T-cell (primary cell): ENCODE measurements around the gene ERF. TPM values are rescaled to one million over a fixed set of nuclear protein-coding genes. Genes with fewer than 3 reads are reported as not detected.

ENCODE experiments used
- ATAC-seq, 4 experiments: fragments of 200-7000 bp in 3 of 4; fragments of 150-1000 bp in 1 of 4; cut with Tn5 transposase; replicated peaks in 1 of 4; 1 replicate in 3 of 4; 2 replicates in 1 of 4; pipeline ENCODE4 v1.10.0; 2021; ENCODE audit warnings: moderate library complexity in 3 of 4, mild to moderate bottlenecking in 2 of 4, moderate number of reproducible peaks in 1 of 4
- CTCF ChIA-PET, 2 donors: fragments of 300-600 bp; sonication (Branson Sonifier 250); formaldehyde crosslinking; loops; one replicate each; lab custom pipeline; 2022; ENCODE audit warnings: antibody characterized with exemption in 2 of 2; lab: Charles Lee
- POLR2A ChIA-PET, 2 donors: fragments of 300-600 bp; sonication (Branson Sonifier 250); formaldehyde crosslinking; loops; one replicate each; lab custom pipeline; 2022; ENCODE audit warnings: antibody characterized with exemption in 2 of 2; lab: Charles Lee
- DNase-seq, 35 experiments: peaks; one replicate each; pipeline versions ENCODE4 v3.0.0 to v3.0.0-alpha.2; 2013 to 2023
- H3K27ac ChIP-seq: one replicate; pipeline ENCODE4 v1.5.1; 2013; ENCODE audit warnings: low read length
- H3K27me3 ChIP-seq, 2 experiments: replicated peaks in 1 of 2; 1 replicate in 1 of 2; 2 replicates in 1 of 2; pipeline versions ENCODE4 v1.6.1 to v1.7.0; 2013; ENCODE audit warnings: low read length in 1 of 2, mixed read lengths in 1 of 2; ENCODE audit not compliant: control insufficient read depth in 2 of 2, insufficient read depth in 2 of 2; ENCODE audit errors: extremely low read depth in 1 of 2
- H3K36me3 ChIP-seq, 2 donors: 1 replicate in 1 of 2; 2 replicates in 1 of 2; pipeline versions ENCODE4 v1.6.1 to v1.7.0; 2013; ENCODE audit warnings: low read length in 1 of 2; ENCODE audit not compliant: control insufficient read depth in 2 of 2, insufficient read depth in 1 of 2; ENCODE audit errors: extremely low read depth in 1 of 2
- H3K4me1 ChIP-seq, 2 experiments: 1 replicate in 1 of 2; 2 replicates in 1 of 2; pipeline versions ENCODE4 v1.6.1 to v1.7.0; 2013; ENCODE audit warnings: low read length in 2 of 2, mixed read lengths in 1 of 2; ENCODE audit not compliant: insufficient read depth in 2 of 2, control insufficient read depth in 1 of 2; ENCODE audit errors: extremely low read depth in 1 of 2
- H3K4me3 ChIP-seq, 2 donors: 1 replicate in 1 of 2; 2 replicates in 1 of 2; pipeline versions ENCODE4 v1.5.1 to v1.7.0; 2013; ENCODE audit warnings: mild to moderate bottlenecking in 2 of 2, low read length in 1 of 2, moderate library complexity in 1 of 2; ENCODE audit not compliant: control insufficient read depth in 1 of 2; ENCODE audit errors: extremely low read depth in 1 of 2
- H3K9me3 ChIP-seq: 2 replicates; pipeline ENCODE4 v1.7.0; 2013
- H3K27ac Mint-ChIP-seq, 2 donors: one replicate each; pipeline ENCODE4 v1.8.0; 2020 to 2021; ENCODE audit warnings: mild to moderate bottlenecking in 2 of 2, mixed read lengths in 2 of 2
- H3K27me3 Mint-ChIP-seq, 2 donors: one replicate each; pipeline ENCODE4 v1.8.0; 2021 to 2022; ENCODE audit warnings: mixed read lengths in 2 of 2
- H3K36me3 Mint-ChIP-seq: one replicate; pipeline ENCODE4 v1.8.0; 2021; ENCODE audit warnings: mixed read lengths
- H3K4me1 Mint-ChIP-seq, 3 donors: one replicate each; pipeline ENCODE4 v1.8.0; 2020 to 2022; ENCODE audit warnings: mixed read lengths in 3 of 3, mild to moderate bottlenecking in 1 of 3
- H3K4me3 Mint-ChIP-seq, 3 donors: one replicate each; pipeline ENCODE4 v1.8.0; 2020 to 2022; ENCODE audit warnings: mild to moderate bottlenecking in 3 of 3, mixed read lengths in 3 of 3, moderate library complexity in 3 of 3
- H3K9me3 Mint-ChIP-seq, 3 donors: one replicate each; pipeline ENCODE4 v1.8.0; 2020 to 2022; ENCODE audit warnings: mixed read lengths in 3 of 3
- WGBS: methylation state at CpG from one replicate; pipeline ENCODE4 v1.1.5; 2013; ENCODE audit warnings: missing lambda C conversion rate; ENCODE audit not compliant: insufficient coverage; 5-methylcytosine and 5-hydroxymethylcytosine counted together
- total RNA-seq, 35 experiments: library from RNA in 6 of 35; stranded (reverse) in 6 of 35; fragments of 120-200 nt in 1 of 35; gene quantifications; one replicate each; pipeline versions ENCODE4 v1.2.1 to v1.2.4 and lab custom pipeline; 2013 to 2026

The ERF gene
- total RNA-seq, 5 donors from 2014 or later (not counting 1 experiment from before 2014, with no cell fraction given) = 35.9 to 97.3 (median 44.6) TPM

- peaks cover 51 to 67% (median 59%) of the 10 kb centered on the region in 3 donors for H3K4me1 Mint-ChIP-seq
Measured at GRCh38 chr19:42242512-42243409, 12.2 kb downstream of the ERF start, which contains the start of gene GSK3A. TSS of gene GSK3A (minus strand) at chr19:42242602. CDS start at chr19:42242465, 137 bp downstream.

GRCh38 chr19:42242069-42242511 is 12.8 kb downstream of the ERF start:
- WGBS = under 1% methylated on average over 48 of the region's 49 CpGs
- H3K27me3 ChIP-seq = no peaks in the 10 kb centered on the region

More at GRCh38 chr19:42242512-42243409, 12.2 kb downstream of the ERF start, which contains the start of gene GSK3A:
- Histone ChIP-seq H3K36me3 (peaks cover 0 to 13% of the 10 kb centered on the region in 2 donors), H3K27me3 (no peaks in the 10 kb centered on the region), H3K9me3 (no peaks in the 10 kb centered on the region), H3K4me3 (peak within 1 kb of the TSS; percentile 82 to 87), H3K27ac (peak within 1 kb of the TSS; percentile 85), H3K4me1 (peaks cover 10 to 56% of the 10 kb centered on the region in 2 experiments)
- ChIA-PET POLR2A (interaction anchor here (0.6 to 1.6 kb wide), 6 partner anchors 8 to 167 kb away, joined by 3 to 6 read pairs (median 4); partner anchors contain the start of genes DEDD2 (in 1 of the 2), ZNF526 (in 1 of the 2) and ZNF574 (in 1 of the 2)), CTCF (interaction anchor here in 1 of 2 donors (0.6 to 2.0 kb wide), 10 partner anchors 9 to 207 kb away, joined by 3 to 10 read pairs (median 4); partner anchors contain the start of genes DEDD2 and ZNF526)
- peak; percentile 91 to 99 (median 97) for DNase-seq
- Mint-ChIP-seq H3K27ac (peak within 1 kb of the TSS; percentile 90 to 99), H3K27me3 (no peaks in the 10 kb centered on the region), H3K4me3 (peak within 1 kb of the TSS; percentile 86 to 96 (median 89)), H3K36me3 (peaks cover 15% of the 10 kb centered on the region), H3K9me3 (no peaks in the 10 kb centered on the region)
- ATAC-seq = peak; percentile 77 to 79 (median 78)
- WGBS = under 1% methylated on average over 76 of the region's 76 CpGs

GRCh38 chr19:42241279-42241678 is 13.6 kb downstream of the ERF start:
- Histone ChIP-seq H3K4me1 (peaks cover 10 to 54% of the 10 kb centered on the region in 2 experiments), H3K9me3 (no peaks in the 10 kb centered on the region), H3K27me3 (no peaks in the 10 kb centered on the region), H3K36me3 (peaks cover 6 to 26% of the 10 kb centered on the region in 2 donors), H3K4me3 (peak overlapping the region; percentile 64), H3K27ac (peak overlapping the region; percentile 72)
- Mint-ChIP-seq H3K4me3 (peak overlapping the region; percentile 78 to 89 (median 83)), H3K27ac (peak overlapping the region in 1 of 2 donors; percentile 82), H3K27me3 (no peaks in the 10 kb centered on the region), H3K4me1 (peaks cover 56 to 61% (median 59%) of the 10 kb centered on the region in 3 donors), H3K9me3 (no peaks in the 10 kb centered on the region), H3K36me3 (peaks cover 23% of the 10 kb centered on the region)
- ATAC-seq = no peak
- no peak for DNase-seq
- whole genome bisulfite sequencing = 100% methylated on average over 3 of the region's 3 CpGs
- CTCF ChIA-PET = no interaction called here
- POLR2A ChIA-PET = no interaction called here

More at GRCh38 chr19:42242069-42242511, 12.8 kb downstream of the ERF start:
- peaks cover 15% of the 10 kb centered on the region for H3K36me3 Mint-ChIP-seq
- H3K36me3 ChIP-seq = peaks cover 5 to 18% of the 10 kb centered on the region in 2 donors
- H3K4me1 ChIP-seq = peaks cover 10 to 56% of the 10 kb centered on the region in 2 experiments
- H3K9me3 ChIP-seq = no peaks in the 10 kb centered on the region
- DNase-seq = peak in 3 of 35 experiments; percentile 14 to 21 (median 20)
- H3K27me3 Mint-ChIP-seq = no peaks in the 10 kb centered on the region
- H3K4me3 ChIP-seq = peak overlapping the region; percentile 64
- ChIA-PET POLR2A (interaction anchor here (0.6 to 1.6 kb wide), 3 partner anchors 9 to 43 kb away, joined by 3 to 5 read pairs (median 4); partner anchors contain the start of gene ZNF526 (in 1 of the 2)), CTCF (interaction anchor here in 1 of 2 donors (1.0 to 2.0 kb wide), 8 partner anchors 10 to 208 kb away, joined by 3 to 5 read pairs (median 4); partner anchors contain the start of genes DEDD2 and ZNF526)
- peaks cover 51 to 67% (median 59%) of the 10 kb centered on the region in 3 donors for H3K4me1 Mint-ChIP-seq
- peak in 2 of 4 experiments; percentile 0 to 1 for ATAC-seq
- no peaks in the 10 kb centered on the region for H3K9me3 Mint-ChIP-seq
- peak overlapping the region; percentile 72 for H3K27ac ChIP-seq
- H3K4me3 Mint-ChIP-seq = peak overlapping the region; percentile 78 to 89 (median 83)
- H3K27ac Mint-ChIP-seq = peak overlapping the region; percentile 82 to 83

- peaks cover 47 to 54% (median 54%) of the 10 kb centered on the region in 3 donors for H3K4me1 Mint-ChIP-seq
- POLR2A ChIA-PET = interaction anchor here in 1 of 2 donors (0.6 kb wide), 1 partner anchor 9 kb away, joined by 4 read pairs; no protein-coding TSS in a partner anchor
Measured at GRCh38 chr19:42239544-42240220, 15.2 kb downstream of the ERF start.

GRCh38 chr19:42235181-42235580 is 19.7 kb downstream of the ERF start:
- ChIA-PET CTCF (no interaction called here), POLR2A (no interaction called here)
- Histone ChIP-seq H3K4me3 (no peak overlapping the region), H3K4me1 (peaks cover 0 to 24% of the 10 kb centered on the region in 2 experiments), H3K27ac (no peak overlapping the region), H3K27me3 (no peaks in the 10 kb centered on the region), H3K9me3 (no peaks in the 10 kb centered on the region), H3K36me3 (peaks cover 13 to 81% of the 10 kb centered on the region in 2 donors)
- Mint-ChIP-seq H3K9me3 (no peaks in the 10 kb centered on the region), H3K27me3 (no peaks in the 10 kb centered on the region), H3K27ac (peak overlapping the region in 1 of 2 donors; percentile 16), H3K36me3 (peaks cover 46% of the 10 kb centered on the region), H3K4me1 (peaks cover 20 to 29% (median 26%) of the 10 kb centered on the region in 3 donors), H3K4me3 (no peak overlapping the region)
- WGBS = 80% methylated on average over 4 of the region's 5 CpGs
- no peak for ATAC-seq
- DNase-seq = no peak

More at GRCh38 chr19:42239544-42240220, 15.2 kb downstream of the ERF start:
- peak overlapping the region in 2 of 3 donors; percentile 34 to 89 for H3K4me3 Mint-ChIP-seq
- no peaks in the 10 kb centered on the region for H3K27me3 ChIP-seq
- no peaks in the 10 kb centered on the region for H3K9me3 Mint-ChIP-seq
- H3K4me1 ChIP-seq = peaks cover 10 to 52% of the 10 kb centered on the region in 2 experiments
- H3K36me3 Mint-ChIP-seq = peaks cover 29% of the 10 kb centered on the region
- CTCF ChIA-PET = interaction anchor here in 1 of 2 donors (0.9 kb wide), 1 partner anchor 8 kb away, joined by 4 read pairs; no protein-coding TSS in a partner anchor
- peaks cover 6 to 41% of the 10 kb centered on the region in 2 donors for H3K36me3 ChIP-seq
- no peak overlapping the region for H3K27ac ChIP-seq
- ATAC-seq (no peak), DNase-seq (no peak)
- 90% methylated on average over 7 of the region's 10 CpGs for WGBS
- H3K27me3 Mint-ChIP-seq = no peaks in the 10 kb centered on the region
- H3K9me3 ChIP-seq = no peaks in the 10 kb centered on the region
- H3K27ac Mint-ChIP-seq = peak overlapping the region; percentile 39 to 46
- no peak overlapping the region for H3K4me3 ChIP-seq
